ENCODE data around the gene KCNAB2.

DNA sequence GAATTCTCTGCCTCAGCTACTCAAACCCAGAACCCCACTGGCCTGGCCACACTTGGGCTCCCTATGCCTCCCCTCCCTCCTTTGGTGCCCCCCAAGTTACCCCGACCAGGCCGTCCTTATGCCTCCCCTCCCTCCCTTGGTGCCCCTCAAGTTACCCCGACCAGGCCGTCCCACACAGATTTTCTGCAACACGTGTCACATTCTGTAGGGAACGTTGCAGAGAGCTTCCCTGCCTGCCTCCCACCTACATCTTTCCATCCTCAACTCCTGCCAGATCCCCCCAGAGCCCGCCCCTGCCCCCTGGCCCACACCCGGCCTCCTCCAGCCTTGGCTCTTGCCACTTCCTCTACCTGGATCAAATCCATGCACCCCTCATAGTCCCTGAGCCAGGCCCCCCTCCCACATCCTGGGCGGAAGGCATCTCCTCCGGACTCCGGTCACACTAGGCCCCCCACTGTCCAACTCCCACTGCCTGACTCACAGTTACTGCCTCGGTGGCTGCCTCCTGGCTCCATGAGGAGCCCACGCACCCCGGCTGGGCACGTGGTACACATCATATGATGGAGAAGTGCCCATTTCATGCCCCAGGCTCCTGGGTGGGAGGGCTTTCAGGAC is 41.2 kb downstream of the KCNAB2 start:
- TF ChIP-seq POLR2A (IDR thresholded peaks at IDR 0.05; ENCODE audit: low read depth, low read length): no peak
- TF ChIP-seq TAF1 (IDR thresholded peaks at IDR 0.05; ENCODE audit: borderline replicate concordance, low read depth, low read length): no peak

Measured in GM12892 (cell line).